ENCODE results near the gene DTD1. TPM values are rescaled to one million over a fixed set of nuclear protein-coding genes. Genes with fewer than 3 reads are reported as not detected.

DTD1 gene
- polyA plus RNA-seq, 1 of the 3 experiments (the other 2 are of a cell fraction), result 81.1 TPM

- Histone ChIP-seq H3K9ac (peak overlapping the region; percentile 64; the same call in 1 of the 2 replicates), H3K4me1 (ENCODE audit: control insufficient read depth in 1 of 2, insufficient read depth in 2 of 2, low read depth in 1 of 2, low read length in 1 of 2) (peaks cover 4 to 26% of the 10 kb centered on the region in 2 experiments), H3K4me3 (ENCODE audit: low read depth in 2 of 2, low read length in 1 of 2) (0 out of 4 replicates have a peak overlapping the region, but pooled peaks of 1 of the 2 experiments have one; percentile 36), H3K79me2 (ENCODE audit: insufficient read depth) (peaks cover 8% of the 10 kb centered on the region; the same call in 1 of the 2 replicates), H3K9me3 (no peaks in the 10 kb centered on the region), H2AFZ (ENCODE audit: low read depth) (0 out of 2 replicates have a peak overlapping the region, but pooled peaks have one; percentile 50), H3F3A (replicated peaks; ENCODE audit: insufficient read depth) (peaks cover 19% of the 10 kb centered on the region), H3K27ac (ENCODE audit: low read depth in 2 of 2, low read length in 1 of 2) (peak overlapping the region; percentile 77 to 98; a peak in 3 of 4 replicates), H4K20me1 (ENCODE audit: insufficient read depth) (no peaks in the 10 kb centered on the region), H3K27me3 (ENCODE audit: insufficient read depth) (no peaks in the 10 kb centered on the region), H3K36me3 (replicated peaks in 1 of 2; ENCODE audit: control insufficient read depth in 1 of 2, insufficient read depth in 2 of 2, low read length in 1 of 2) (no peaks in the 10 kb centered on the region), H3K9me2 (no peaks in the 10 kb centered on the region), H3K4me2 (peak overlapping the region; percentile 73)
- DNase-seq, result no peak
- 64% methylated on average over 2 of the region's 2 CpGs for WGBS (ENCODE audit: low lambda C conversion rate)
- no peak for TF ChIP-seq REST (IDR thresholded peaks at IDR 0.05; ENCODE audit: low read depth, low read length)
- TF ChIP-seq MAX (IDR thresholded peaks at IDR 0.05; ENCODE audit: low read depth), result no peak
- TF ChIP-seq NFIC (IDR thresholded peaks at IDR 0.05; ENCODE audit: borderline replicate concordance), result peak; percentile 36; the same call in 1 of the 2 replicates
- POLR2A ChIA-PET, result no interaction called here
- CTCF ChIA-PET, result interaction anchor here (1.1 kb wide), 1 partner anchor 12 kb away, joined by 3 read pairs; no protein-coding TSS in a partner anchor
These were observed 118.1 kb downstream of the DTD1 start for GRCh38 chr20:18705910-18706309.

- peaks cover 7% of the 10 kb centered on the region; the same call in 1 of the 2 replicates for H3K79me2 ChIP-seq (ENCODE audit: insufficient read depth)
- no peaks in the 10 kb centered on the region for H3K9me3 ChIP-seq
- no peak for DNase-seq
- ChIA-PET CTCF (interaction anchor here (1.3 kb wide), 2 partner anchors 11 to 86 kb away, joined by 4 read pairs; no protein-coding TSS in a partner anchor), POLR2A (no interaction called here)
- H3K4me1 ChIP-seq (ENCODE audit: control insufficient read depth in 1 of 2, insufficient read depth in 2 of 2, low read depth in 1 of 2, low read length in 1 of 2), result peaks cover 0 to 2% of the 10 kb centered on the region in 2 experiments; a peak in 1 of 4 replicates
- H3K4me2 ChIP-seq, result no peak overlapping the region
- no peaks in the 10 kb centered on the region for H3K9me2 ChIP-seq
- H4K20me1 ChIP-seq (ENCODE audit: insufficient read depth), result no peaks in the 10 kb centered on the region
- H3F3A ChIP-seq (replicated peaks; ENCODE audit: insufficient read depth), result no peaks in the 10 kb centered on the region
- no peak overlapping the region for H3K9ac ChIP-seq
- no peaks in the 10 kb centered on the region for H3K27me3 ChIP-seq (ENCODE audit: insufficient read depth)
- 91% methylated on average over 1 of the region's 1 CpG for WGBS (ENCODE audit: low lambda C conversion rate)
- no peak overlapping the region for H2AFZ ChIP-seq (ENCODE audit: low read depth)
- TF ChIP-seq TEAD4 (IDR thresholded peaks at IDR 0.05; ENCODE audit: borderline replicate concordance, insufficient read depth) (no peak), NRF1 (IDR thresholded peaks at IDR 0.05; ENCODE audit: low read depth, low read length) (no peak), RCOR1 (IDR thresholded peaks at IDR 0.05; ENCODE audit: low read length) (no peak), FOXJ3 (CRISPR knock-in tag; IDR thresholded peaks at IDR 0.05) (no peak), TCF12 (IDR thresholded peaks at IDR 0.05) (no peak), EP300 (IDR thresholded peaks at IDR 0.05; ENCODE audit: borderline replicate concordance in 1 of 2, low read depth in 1 of 2, low read length in 1 of 2) (no peak), YY1 (IDR thresholded peaks at IDR 0.05; ENCODE audit: low read depth) (no peak), CHD2 (IDR thresholded peaks at IDR 0.05; ENCODE audit: low read length, partially characterized antibody) (no peak), USF1 (IDR thresholded peaks at IDR 0.05; ENCODE audit: borderline replicate concordance, low read depth) (no peak), MAX (IDR thresholded peaks at IDR 0.05; ENCODE audit: low read depth) (no peak), RAD21 (IDR thresholded peaks at IDR 0.05; ENCODE audit: low read length) (no peak), JUND (IDR thresholded peaks at IDR 0.05) (no peak)
- no peak overlapping the region for H3K4me3 ChIP-seq (ENCODE audit: low read depth in 2 of 2, low read length in 1 of 2)
- H3K36me3 ChIP-seq (replicated peaks in 1 of 2; ENCODE audit: control insufficient read depth in 1 of 2, insufficient read depth in 2 of 2, low read length in 1 of 2), result no peaks in the 10 kb centered on the region
- H3K27ac ChIP-seq (ENCODE audit: low read depth in 2 of 2, low read length in 1 of 2), result no peak overlapping the region
These were observed 124.3 kb downstream of the DTD1 start for GRCh38 chr20:18712131-18712530.
